ENCODE data around the gene VWA8. TPM values are rescaled to one million over a fixed set of nuclear protein-coding genes. Genes with fewer than 3 reads are reported as not detected.

VWA8 gene
- 6.4 to 7.7 TPM (median 7.1 TPM) in 5 replicates for total RNA-seq (2022; extraction: Qiagen RNA extraction)

DNA sequence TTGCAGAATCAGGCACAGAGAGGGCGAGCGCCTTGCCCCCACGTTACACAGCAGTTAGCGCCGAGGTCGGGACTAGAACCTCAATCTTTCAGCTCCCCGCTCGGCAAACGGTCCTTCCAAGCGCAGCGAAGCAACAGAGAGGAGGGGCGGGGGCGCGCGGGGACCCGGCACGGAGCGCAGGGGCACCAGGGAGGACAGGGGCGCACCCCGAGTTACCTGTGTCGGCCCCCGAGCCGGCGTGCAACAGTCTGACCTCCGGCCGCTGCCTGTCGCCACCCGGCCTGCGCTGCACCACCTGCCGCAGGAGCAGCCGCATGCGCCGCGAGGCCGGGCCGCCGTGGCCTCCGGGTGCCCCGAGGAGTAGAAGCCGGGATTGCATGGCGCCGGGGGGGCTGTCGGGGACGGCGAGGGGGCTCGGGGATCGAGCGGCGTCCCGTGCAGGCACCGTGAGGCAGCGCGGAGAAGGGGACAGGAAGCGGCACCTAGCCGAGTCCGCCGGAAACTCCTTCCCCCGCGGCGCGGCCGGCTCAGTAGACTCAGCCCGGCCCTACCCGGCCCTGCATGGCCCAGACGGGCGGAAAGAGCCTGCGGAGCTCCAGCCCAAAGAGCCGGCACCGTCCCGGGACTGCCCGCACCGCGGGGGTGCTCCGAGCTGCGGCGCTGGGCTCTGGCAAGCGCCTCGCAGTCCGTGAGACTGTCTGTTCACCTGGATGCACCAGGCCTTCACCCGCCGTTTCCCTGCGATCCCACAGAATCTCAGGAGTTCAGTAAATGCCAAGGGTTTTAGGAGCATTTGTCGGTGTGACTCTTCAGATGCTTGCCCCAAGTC, at the start of gene VWA8:
Gene VWA8, minus strand, starts transcription at position 473 of the 829 bp plus-strand sequence. Its CDS starts 94 bp downstream, at position 379.

Other genes starting within 250 kb of the VWA8 start
- 4.6 to 6.9 TPM (median 6.3 TPM) in 5 replicates for gene DGKH, start 87.5 kb upstream of the VWA8 start, total RNA-seq (2022; extraction: Qiagen RNA extraction)